HEK293 (cell line): ENCODE measurements around the gene DPP9.

Experiments
- CTCF ChIA-PET: fragments of 350-600 bp; formaldehyde crosslinking; extraction: SDS; loops from one replicate; lab custom pipeline; 2021; ENCODE audit warnings: antibody characterized with exemption; lab: Yijun Ruan, JAX
- POLR2A ChIA-PET: fragments of 300-600 bp; formaldehyde crosslinking; extraction: SDS; loops from one replicate; lab custom pipeline; 2020; ENCODE audit warnings: antibody characterized with exemption, inconsistent platforms; lab: Yijun Ruan, JAX
- H3K27ac ChIP-seq: fragments of 200-500 bp; sonication (Bioruptor generic); 2 replicates; pipeline ENCODE4 v1.5.1; 2014; ENCODE audit warnings: low read depth, low read length, control low read depth, inconsistent platforms; ENCODE audit errors: extremely low read depth
- H3K36me3 ChIP-seq, 2 experiments: fragments of 200-500 bp in 1 of 2; sonication (Bioruptor generic) in 1 of 2; 1 replicate in 1 of 2; 2 replicates in 1 of 2; pipeline ENCODE4 v1.5.1; 2014 to 2017; ENCODE audit warnings: inconsistent platforms in 2 of 2, low read length in 2 of 2; ENCODE audit not compliant: control insufficient read depth in 2 of 2, insufficient read depth in 1 of 2
- H3K4me1 ChIP-seq: fragments of 200-500 bp; sonication (Bioruptor generic); 2 replicates; pipeline ENCODE4 v1.5.1; 2014; ENCODE audit warnings: mild to moderate bottlenecking, low read length, inconsistent platforms; ENCODE audit not compliant: control insufficient read depth, insufficient read depth
- H3K4me3 ChIP-seq: 2 replicates; pipeline ENCODE4 v1.5.1; 2011; ENCODE audit warnings: low read depth, mild to moderate bottlenecking, control low read depth, low read length, moderate library complexity
- H3K9me3 ChIP-seq: fragments of 200-500 bp; sonication (Bioruptor generic); 2 replicates; pipeline ENCODE4 v1.5.1; 2014; ENCODE audit warnings: low read depth, low read length, inconsistent platforms; ENCODE audit not compliant: control insufficient read depth, insufficient read depth
- GFI1B ChIP-seq: fragments of 450-650 bp; formaldehyde crosslinking; IDR thresholded peaks from 2 replicates; pipeline ENCODE4 v1.5.1; 2016; ENCODE audit warnings: missing biosample characterization, missing genetic modification characterization
- GLIS1 ChIP-seq: fragments of 450-650 bp; formaldehyde crosslinking; IDR thresholded peaks from 2 replicates; pipeline ENCODE4 v1.5.1; 2016; ENCODE audit warnings: missing biosample characterization, missing genetic modification characterization
- HOXA7 ChIP-seq: sonication (generic); formaldehyde crosslinking; IDR thresholded peaks from 2 replicates; pipeline ENCODE4 v1.8.1; 2022; ENCODE audit warnings: missing genetic modification reagents, borderline replicate concordance
- PRDM6 ChIP-seq: fragments of 450-650 bp; formaldehyde crosslinking; IDR thresholded peaks from 2 replicates; pipeline ENCODE4 v1.5.1; 2017; ENCODE audit warnings: missing biosample characterization, missing genetic modification characterization
- ZBTB26 ChIP-seq: fragments of 450-650 bp; formaldehyde crosslinking; optimal IDR thresholded peaks from 2 replicates; pipeline ENCODE3; 2016; ENCODE audit warnings: missing biosample characterization, mild to moderate bottlenecking, missing genetic modification characterization
- ZEB2 ChIP-seq: fragments of 450-650 bp; formaldehyde crosslinking; IDR thresholded peaks from 2 replicates; pipeline ENCODE4 v1.5.1; 2016; ENCODE audit warnings: missing biosample characterization, missing genetic modification characterization
- ZFP3 ChIP-seq: fragments of 450-650 bp; formaldehyde crosslinking; IDR thresholded peaks from 2 replicates; pipeline ENCODE4 v1.5.1; 2016; ENCODE audit warnings: low read depth, missing biosample characterization, missing genetic modification characterization
- ZNF558 ChIP-seq: fragments of 450-650 bp; formaldehyde crosslinking; IDR thresholded peaks from 2 replicates; pipeline ENCODE4 v1.5.1; 2016; ENCODE audit warnings: missing biosample characterization, missing genetic modification characterization
- ZNF600 ChIP-seq: fragments of 450-650 bp; formaldehyde crosslinking; IDR thresholded peaks from 2 replicates; pipeline ENCODE4 v1.5.1; 2016; ENCODE audit warnings: missing biosample characterization, missing genetic modification characterization
- ZNF626 ChIP-seq: fragments of 450-650 bp; sonication (Bioruptor Pico); formaldehyde crosslinking; IDR thresholded peaks from 2 replicates; pipeline ENCODE4 v1.5.1; 2018; ENCODE audit warnings: missing biosample characterization, missing genetic modification characterization, inconsistent platforms
- ZNF629 ChIP-seq: fragments of 450-650 bp; formaldehyde crosslinking; IDR thresholded peaks from 2 replicates; pipeline ENCODE4 v1.5.1; 2017; ENCODE audit warnings: missing biosample characterization, missing genetic modification characterization
- ZNF830 ChIP-seq: fragments of 450-650 bp; IDR thresholded peaks from 2 replicates; pipeline ENCODE4 v1.5.0; 2018; ENCODE audit warnings: missing biosample characterization, missing genetic modification characterization, low read depth, mild to moderate bottlenecking, moderate library complexity
- ZSCAN23 ChIP-seq: fragments of 450-650 bp; formaldehyde crosslinking; IDR thresholded peaks from 2 replicates; pipeline ENCODE4 v1.5.1; 2016; ENCODE audit warnings: missing biosample characterization, missing genetic modification characterization
- TF ChIP-seq, protein P1 (sequence below): fragments of 450-650 bp; formaldehyde crosslinking; IDR thresholded peaks from 2 replicates; pipeline ENCODE4 v1.5.1; 2016; ENCODE audit warnings: missing biosample characterization, missing genetic modification characterization

Gene DPP9

GRCh38 chr19:4700693-4700970 lies 23.0 kb downstream of the DPP9 start:
- Histone ChIP-seq H3K4me1 (no peaks in the 10 kb centered on the region), H3K27ac (no peak overlapping the region), H3K4me3 (no peak overlapping the region), H3K36me3 (peaks cover 15 to 78% of the 10 kb centered on the region in 2 experiments; a peak in 2 of 3 replicates), H3K9me3 (no peaks in the 10 kb centered on the region)
- ChIA-PET POLR2A (no interaction called here), CTCF (interaction anchor here (0.6 kb wide), 1 partner anchor 111 kb away, joined by 3 read pairs; no protein-coding TSS in a partner anchor)
- no peak for TF ChIP-seq ZNF626
- TF ChIP-seq, protein P1, sequence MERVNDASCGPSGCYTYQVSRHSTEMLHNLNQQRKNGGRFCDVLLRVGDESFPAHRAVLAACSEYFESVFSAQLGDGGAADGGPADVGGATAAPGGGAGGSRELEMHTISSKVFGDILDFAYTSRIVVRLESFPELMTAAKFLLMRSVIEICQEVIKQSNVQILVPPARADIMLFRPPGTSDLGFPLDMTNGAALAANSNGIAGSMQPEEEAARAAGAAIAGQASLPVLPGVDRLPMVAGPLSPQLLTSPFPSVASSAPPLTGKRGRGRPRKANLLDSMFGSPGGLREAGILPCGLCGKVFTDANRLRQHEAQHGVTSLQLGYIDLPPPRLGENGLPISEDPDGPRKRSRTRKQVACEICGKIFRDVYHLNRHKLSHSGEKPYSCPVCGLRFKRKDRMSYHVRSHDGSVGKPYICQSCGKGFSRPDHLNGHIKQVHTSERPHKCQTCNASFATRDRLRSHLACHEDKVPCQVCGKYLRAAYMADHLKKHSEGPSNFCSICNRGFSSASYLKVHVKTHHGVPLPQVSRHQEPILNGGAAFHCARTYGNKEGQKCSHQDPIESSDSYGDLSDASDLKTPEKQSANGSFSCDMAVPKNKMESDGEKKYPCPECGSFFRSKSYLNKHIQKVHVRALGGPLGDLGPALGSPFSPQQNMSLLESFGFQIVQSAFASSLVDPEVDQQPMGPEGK (tag by site-specific recombination), result no peak

DNA sequence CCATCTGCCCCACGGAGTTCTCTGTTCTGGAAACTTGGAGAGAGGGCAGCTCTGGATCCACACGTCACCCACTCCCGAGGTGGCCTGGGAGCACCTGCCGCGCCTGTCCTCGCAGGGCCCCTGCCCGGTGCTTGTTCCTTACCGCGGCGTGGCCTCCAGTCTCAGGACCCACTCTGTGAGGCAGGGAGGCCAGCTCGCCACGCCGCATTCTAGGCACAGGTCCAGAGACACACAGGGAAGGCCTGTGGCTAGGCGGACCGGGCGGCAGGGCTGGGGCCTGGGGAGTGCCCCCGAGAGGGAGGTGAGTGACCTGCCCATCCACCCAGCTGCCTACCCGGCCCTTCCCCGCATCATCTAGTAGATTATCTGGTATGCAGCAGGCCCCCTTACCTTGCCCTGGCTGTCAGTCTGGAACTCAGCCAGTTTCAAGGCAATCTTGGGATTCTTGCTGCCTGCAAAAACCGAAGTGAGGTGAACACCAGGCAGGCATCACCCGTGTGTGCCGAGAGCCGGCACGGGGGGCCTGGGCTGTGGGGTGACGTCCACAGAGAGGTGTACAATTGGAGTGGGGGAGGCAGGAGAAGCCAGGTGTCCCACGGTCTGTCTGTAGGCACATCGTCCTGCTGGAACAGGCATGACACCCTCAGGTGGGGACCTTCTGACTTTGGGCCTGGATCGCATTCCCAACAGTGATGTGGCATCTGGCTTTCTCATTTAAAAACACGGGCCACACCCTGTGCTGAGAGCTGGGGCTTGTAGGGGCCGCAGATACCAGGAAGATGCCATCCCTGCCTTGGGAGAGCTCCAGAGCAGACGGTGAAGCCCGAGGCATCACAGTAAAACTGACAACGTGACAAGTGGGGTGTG lies 23.6 kb downstream of the DPP9 start:
- CTCF ChIA-PET, result no interaction called here
- Histone ChIP-seq H3K27ac (no peak overlapping the region), H3K4me1 (no peaks in the 10 kb centered on the region), H3K36me3 (peaks cover 15 to 81% of the 10 kb centered on the region in 2 experiments; a peak in 2 of 3 replicates)
- TF ChIP-seq ZNF830 (tag by site-specific recombination) (no peak), ZNF626 (no peak), GFI1B (tag by site-specific recombination) (no peak), ZNF629 (no peak), ZEB2 (tag by site-specific recombination) (no peak), GLIS1 (tag by site-specific recombination) (no peak), PRDM6 (tag by site-specific recombination) (no peak), ZNF600 (tag by site-specific recombination) (no peak), ZSCAN23 (no peak), HOXA7 (CRISPR knock-in tag) (no peak)
- TF ChIP-seq, protein P1 (tag by site-specific recombination), result no peak
- TF ChIP-seq, all 188 proteins: peak for 0
- Histone ChIP-seq H3K9me3 (no peaks in the 10 kb centered on the region), H3K4me3 (no peak overlapping the region)
- POLR2A ChIA-PET, result no interaction called here

- CTCF ChIA-PET, result no interaction called here
- POLR2A ChIA-PET, result no interaction called here
- no peak for TF ChIP-seq ZFP3 (tag by site-specific recombination)
- no peak for TF ChIP-seq ZNF558
- TF ChIP-seq ZBTB26 (tag by site-specific recombination), result no peak
- Histone ChIP-seq H3K9me3 (no peaks in the 10 kb centered on the region), H3K27ac (no peak overlapping the region), H3K4me1 (peaks cover 6% of the 10 kb centered on the region), H3K36me3 (peaks cover 9 to 90% of the 10 kb centered on the region in 2 experiments; a peak in 2 of 3 replicates), H3K4me3 (no peak overlapping the region)
These were observed 26.3 kb downstream of the DPP9 start for GRCh38 chr19:4697304-4697703.
